Mesenchymal stem cell (in vitro differentiated cells and primary cell): Measurements from ENCODE around the gene DPP10. TPM values are rescaled to one million over a fixed set of nuclear protein-coding genes. Genes with fewer than 3 reads are reported as not detected.

Experiments used
- DNase-seq: peaks from one replicate; pipeline ENCODE4 v3.0.0-alpha.2; 2013
- H2AFZ ChIP-seq: one replicate; pipeline ENCODE4 v1.6.1; 2013; ENCODE audit warnings: low read depth, mild to moderate bottlenecking, control low read depth, inconsistent platforms, low read length, moderate library complexity
- H2AK5ac ChIP-seq: 2 replicates; pipeline ENCODE4 v1.6.1; 2013; ENCODE audit warnings: low read length, moderate library complexity, mild to moderate bottlenecking, inconsistent platforms; ENCODE audit not compliant: severe bottlenecking
- H2BK120ac ChIP-seq: one replicate; pipeline ENCODE4 v1.6.1; 2013; ENCODE audit warnings: low read depth, mild to moderate bottlenecking, inconsistent platforms, low read length, moderate library complexity
- H2BK12ac ChIP-seq, 2 experiments: one replicate each; pipeline ENCODE4 v1.6.1; 2013; ENCODE audit warnings: inconsistent platforms in 2 of 2, low read length in 2 of 2, mild to moderate bottlenecking in 2 of 2, moderate library complexity in 2 of 2, control low read depth in 1 of 2
- H2BK15ac ChIP-seq: one replicate; pipeline ENCODE4 v1.6.1; 2013; ENCODE audit warnings: mild to moderate bottlenecking, low read depth, inconsistent platforms; ENCODE audit not compliant: poor library complexity, severe bottlenecking
- H2BK5ac ChIP-seq: 2 replicates; pipeline ENCODE4 v1.6.1; 2013; ENCODE audit warnings: low read depth, mild to moderate bottlenecking, low read length, control low read depth, inconsistent platforms; ENCODE audit not compliant: poor library complexity, severe bottlenecking
- H3K14ac ChIP-seq, 2 experiments: one replicate each; pipeline ENCODE4 v1.6.1; 2013; ENCODE audit warnings: inconsistent platforms in 2 of 2, low read length in 2 of 2, control low read depth in 1 of 2, mild to moderate bottlenecking in 1 of 2, moderate library complexity in 1 of 2
- H3K18ac ChIP-seq, 2 experiments: one replicate each; pipeline ENCODE4 v1.6.1; 2013; ENCODE audit warnings: inconsistent platforms in 2 of 2, low read length in 2 of 2, control low read depth in 1 of 2, low read depth in 1 of 2, mild to moderate bottlenecking in 1 of 2
- H3K23ac ChIP-seq, 2 experiments: one replicate each; pipeline ENCODE4 v1.6.1; 2013; ENCODE audit warnings: inconsistent platforms in 2 of 2, low read length in 2 of 2, mild to moderate bottlenecking in 2 of 2, moderate library complexity in 2 of 2, control low read depth in 1 of 2
- H3K27ac ChIP-seq: 2 replicates; pipeline ENCODE4 v1.5.1; 2013; ENCODE audit warnings: mild to moderate bottlenecking, moderate library complexity, low read length, control low read depth, inconsistent platforms; ENCODE audit not compliant: poor library complexity, severe bottlenecking
- H3K27me3 ChIP-seq, 2 experiments: 2 replicates each; pipeline versions ENCODE4 v1.6.1 to v1.7.0; 2013; ENCODE audit warnings: low read length in 2 of 2, mild to moderate bottlenecking in 2 of 2, moderate library complexity in 2 of 2, control low read depth in 1 of 2, inconsistent platforms in 1 of 2; ENCODE audit not compliant: control insufficient read depth in 1 of 2, insufficient read depth in 1 of 2
- H3K36me3 ChIP-seq, 2 experiments: 2 replicates each; pipeline versions ENCODE4 v1.6.1 to v1.7.0; 2013; ENCODE audit warnings: low read length in 2 of 2, control low read depth in 1 of 2, inconsistent platforms in 1 of 2, low read depth in 1 of 2, mild to moderate bottlenecking in 1 of 2; ENCODE audit not compliant: insufficient read depth in 2 of 2, control insufficient read depth in 1 of 2
- H3K4ac ChIP-seq, 2 experiments: one replicate each; pipeline ENCODE4 v1.6.1; 2013; ENCODE audit warnings: inconsistent platforms in 2 of 2, low read length in 2 of 2, mild to moderate bottlenecking in 2 of 2, moderate library complexity in 2 of 2, control low read depth in 1 of 2, low read depth in 1 of 2
- H3K4me1 ChIP-seq: 2 replicates; pipeline ENCODE4 v1.6.1; 2013; ENCODE audit warnings: low read depth, low read length, control low read depth; ENCODE audit not compliant: control insufficient read depth, insufficient read depth
- H3K4me2 ChIP-seq: 2 replicates; pipeline ENCODE4 v1.6.1; 2013; ENCODE audit warnings: low read length, mild to moderate bottlenecking, inconsistent platforms; ENCODE audit not compliant: poor library complexity, severe bottlenecking
- H3K4me3 ChIP-seq, 2 experiments: 2 replicates each; pipeline versions ENCODE4 v1.5.1 to v1.7.0; 2013; ENCODE audit warnings: low read length in 2 of 2, mild to moderate bottlenecking in 2 of 2, control low read depth in 1 of 2, low read depth in 1 of 2; ENCODE audit not compliant: insufficient read depth in 1 of 2
- H3K79me1 ChIP-seq: replicated peaks from 2 replicates; pipeline ENCODE4 v1.6.1; 2013; ENCODE audit warnings: mild to moderate bottlenecking, control low read depth, low read length, inconsistent platforms; ENCODE audit not compliant: poor library complexity, severe bottlenecking
- H3K9ac ChIP-seq: 2 replicates; pipeline ENCODE4 v1.7.0; 2013; ENCODE audit warnings: mild to moderate bottlenecking, low read length, moderate library complexity
- H3K9me3 ChIP-seq: 2 replicates; pipeline ENCODE4 v1.7.0; 2013; ENCODE audit warnings: mild to moderate bottlenecking, low read length; ENCODE audit not compliant: control insufficient read depth
- H4K8ac ChIP-seq: one replicate; pipeline ENCODE4 v1.6.1; 2013; ENCODE audit warnings: inconsistent platforms, mild to moderate bottlenecking, low read length, moderate library complexity
- H4K91ac ChIP-seq: one replicate; pipeline ENCODE4 v1.6.1; 2013; ENCODE audit warnings: mild to moderate bottlenecking, low read length, inconsistent platforms
- WGBS: methylation state at CpG from one replicate; pipeline ENCODE4 v1.1.7; 2013; ENCODE audit warnings: mixed read lengths; 5-methylcytosine and 5-hydroxymethylcytosine counted together
- polyA plus RNA-seq, 2 experiments: library from polyadenylated mRNA; stranded (reverse); fragments of 200-250 nt; gene quantifications; one replicate each; pipeline ENCODE4 v1.2.3, GENCODE V29; 2013

The DPP10 gene
- polyA plus RNA-seq (2013, experiment 1 of 2) = 0.30 TPM
- 0.19 TPM for polyA plus RNA-seq (2013, experiment 2 of 2)

DNA sequence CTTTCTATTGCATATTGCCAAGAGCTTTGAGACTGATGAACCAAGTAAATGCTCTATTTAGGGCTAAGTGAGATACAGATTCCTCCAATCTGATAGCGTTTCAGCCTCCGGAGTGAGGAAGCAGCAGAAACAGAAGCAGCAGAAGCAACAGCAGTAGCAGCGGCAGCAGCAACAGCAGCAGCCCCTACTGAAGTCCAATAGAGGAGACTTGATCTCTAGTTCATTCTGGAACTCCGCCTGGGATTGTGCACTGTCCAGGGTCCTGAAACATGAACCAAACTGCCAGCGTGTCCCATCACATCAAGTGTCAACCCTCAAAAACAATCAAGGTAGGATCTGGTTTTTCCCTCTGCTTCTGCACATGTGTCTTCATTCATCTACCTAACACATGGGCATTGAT is at the start of gene DPP10:
Gene DPP10, plus strand, starts transcription at position 132 of the 400 bp plus-strand sequence.
- no peak within 1 kb of the TSS for H3K4me3 ChIP-seq
- no peak within 1 kb of the TSS for H2BK5ac ChIP-seq
- no peak within 1 kb of the TSS for H2BK15ac ChIP-seq
- no peak within 1 kb of the TSS for H3K18ac ChIP-seq
- H2AFZ ChIP-seq = no peak within 1 kb of the TSS
- H3K14ac ChIP-seq = no peak within 1 kb of the TSS
- no peak within 1 kb of the TSS for H3K9ac ChIP-seq
- H3K36me3 ChIP-seq = no peaks in the 10 kb centered on the region
- no peak within 1 kb of the TSS for H4K8ac ChIP-seq
- H3K9me3 ChIP-seq = no peaks in the 10 kb centered on the region
- H2BK12ac ChIP-seq = no peak within 1 kb of the TSS
- no peak within 1 kb of the TSS for H3K4ac ChIP-seq
- DNase-seq = no peak
- no peak within 1 kb of the TSS for H4K91ac ChIP-seq
- H3K23ac ChIP-seq = no peak within 1 kb of the TSS
- no peaks in the 10 kb centered on the region for H3K27me3 ChIP-seq
- H3K4me2 ChIP-seq = no peak within 1 kb of the TSS
- H3K4me1 ChIP-seq = no peaks in the 10 kb centered on the region
- no peak within 1 kb of the TSS for H2BK120ac ChIP-seq
- no peaks in the 10 kb centered on the region for H3K79me1 ChIP-seq
- 14% methylated on average over 5 of the region's 5 CpGs for WGBS
- no peak within 1 kb of the TSS for H3K27ac ChIP-seq
- no peak within 1 kb of the TSS for H2AK5ac ChIP-seq

GRCh38 chr2:114400890-114401289 is 41.6 kb upstream of the DPP10 start:
- Histone ChIP-seq H3K4me3 (no peak overlapping the region), H4K91ac (no peak overlapping the region), H2BK12ac (no peak overlapping the region), H3K36me3 (no peaks in the 10 kb centered on the region), H3K18ac (no peak overlapping the region), H3K23ac (no peak overlapping the region), H3K79me1 (no peaks in the 10 kb centered on the region), H3K9me3 (peaks cover 2% of the 10 kb centered on the region), H3K9ac (no peak overlapping the region), H2BK5ac (no peak overlapping the region), H3K14ac (no peak overlapping the region), H4K8ac (no peak overlapping the region), H3K4me2 (no peak overlapping the region), H3K4ac (no peak overlapping the region), H3K27ac (no peak overlapping the region), H3K27me3 (no peaks in the 10 kb centered on the region), H2BK120ac (no peak overlapping the region), H2AFZ (no peak overlapping the region), H3K4me1 (no peaks in the 10 kb centered on the region), H2BK15ac (no peak overlapping the region), H2AK5ac (no peak overlapping the region)
- 73% methylated on average over 2 of the region's 3 CpGs for WGBS
- no peak for DNase-seq

DNA sequence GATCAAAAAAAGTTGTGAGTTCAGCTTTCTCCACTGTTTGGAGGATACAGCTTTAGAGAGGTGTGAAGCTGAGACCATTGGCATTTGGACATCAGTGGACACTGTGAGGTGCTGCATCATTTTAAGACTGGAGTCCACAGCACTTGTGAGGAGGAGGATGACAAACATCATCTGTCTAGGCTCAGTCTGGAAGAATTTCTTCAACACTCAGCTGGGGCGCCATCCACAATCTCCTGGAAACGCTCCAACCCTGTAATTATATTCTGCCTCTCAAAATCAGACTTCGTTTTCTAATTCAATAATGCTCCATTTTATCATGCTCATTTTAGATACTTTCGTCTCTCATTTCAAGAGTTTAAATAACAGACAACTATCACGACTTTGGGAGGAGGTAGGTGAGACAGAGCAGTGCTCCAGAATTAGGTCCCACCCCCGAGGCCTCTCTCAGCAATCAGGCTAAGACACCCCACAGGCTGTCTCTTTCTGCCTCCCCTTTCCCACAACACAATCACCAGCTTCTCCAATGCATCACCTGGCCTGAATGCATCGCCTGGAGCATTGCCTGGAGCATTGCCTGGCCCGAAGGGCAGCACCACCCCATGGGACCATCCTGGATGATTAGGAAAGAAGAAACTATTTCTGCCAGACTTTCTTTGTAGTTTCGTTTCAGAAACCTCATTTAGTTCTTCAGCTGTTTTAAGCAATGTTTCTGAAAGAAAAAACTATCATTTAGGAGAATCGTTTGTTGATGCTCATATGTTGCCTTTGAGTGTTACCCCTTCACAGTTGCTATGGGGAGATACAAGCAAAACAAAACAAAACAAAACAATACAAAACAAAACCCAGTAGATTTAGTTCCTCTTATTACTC is 37.0 kb upstream of the DPP10 start:
- Histone ChIP-seq H2BK5ac (no peak overlapping the region), H3K27me3 (no peaks in the 10 kb centered on the region), H3K4me1 (no peaks in the 10 kb centered on the region), H3K79me1 (no peaks in the 10 kb centered on the region), H4K91ac (no peak overlapping the region), H2BK120ac (no peak overlapping the region), H3K23ac (no peak overlapping the region), H3K9ac (no peak overlapping the region), H3K4me3 (peak overlapping the region in 1 of 2 experiments; percentile 33), H3K4ac (no peak overlapping the region), H2AK5ac (no peak overlapping the region), H3K4me2 (no peak overlapping the region), H2AFZ (no peak overlapping the region), H4K8ac (no peak overlapping the region), H3K9me3 (no peaks in the 10 kb centered on the region), H3K14ac (no peak overlapping the region), H2BK12ac (no peak overlapping the region), H3K36me3 (no peaks in the 10 kb centered on the region), H2BK15ac (no peak overlapping the region), H3K27ac (no peak overlapping the region), H3K18ac (no peak overlapping the region)
- 49% methylated on average over 9 of the region's 10 CpGs for WGBS
- no peak for DNase-seq

- H3K4me3 ChIP-seq = no peak overlapping the region
- H2BK5ac ChIP-seq = no peak overlapping the region
- no peak overlapping the region for H2BK15ac ChIP-seq
- no peak for DNase-seq
- H4K91ac ChIP-seq = no peak overlapping the region
- H3K4ac ChIP-seq = no peak overlapping the region
- H2AFZ ChIP-seq = no peak overlapping the region
- H2BK120ac ChIP-seq = no peak overlapping the region
- no peak overlapping the region for H4K8ac ChIP-seq
- no peak overlapping the region for H3K4me2 ChIP-seq
- no peak overlapping the region for H3K18ac ChIP-seq
- no peaks in the 10 kb centered on the region for H3K36me3 ChIP-seq
- H2BK12ac ChIP-seq = no peak overlapping the region
- 86% methylated on average over 1 of the region's 2 CpGs for WGBS
- H3K79me1 ChIP-seq = no peaks in the 10 kb centered on the region
- no peak overlapping the region for H2AK5ac ChIP-seq
- H3K9me3 ChIP-seq = no peaks in the 10 kb centered on the region
- no peak overlapping the region for H3K9ac ChIP-seq
- no peak overlapping the region for H3K23ac ChIP-seq
- no peaks in the 10 kb centered on the region for H3K4me1 ChIP-seq
- H3K27me3 ChIP-seq = no peaks in the 10 kb centered on the region
- no peak overlapping the region for H3K14ac ChIP-seq
- no peak overlapping the region for H3K27ac ChIP-seq
Observed at GRCh38 chr2:114406347-114406746, 36.1 kb upstream of the DPP10 start.
